H1 (cell line): ENCODE results near the gene ZNF202. TPM values are rescaled to one million over a fixed set of nuclear protein-coding genes. Genes with fewer than 3 reads are reported as not detected.

Experiments
- CBX5 ChIP-seq: fragments of 300-800, 300-1000 bp; sonication (generic); IDR thresholded peaks from 2 replicates; pipeline ENCODE4 v1.7.1; 2016; ENCODE audit warnings: antibody characterized with exemption, low read length, low read depth
- CHD7 ChIP-seq: fragments of 300-600 bp; sonication (generic); IDR thresholded peaks from 2 replicates; pipeline ENCODE4 v1.7.1; 2012; ENCODE audit warnings: low read length, moderate library complexity, mild to moderate bottlenecking, inconsistent platforms; ENCODE audit not compliant: insufficient replicate concordance
- EZH2 ChIP-seq: fragments of 200-600 bp; sonication (generic); IDR thresholded peaks from 2 replicates; pipeline ENCODE4 v1.7.1; 2012; ENCODE audit warnings: low read depth, mild to moderate bottlenecking, moderate library complexity, low read length, inconsistent platforms; ENCODE audit not compliant: severe bottlenecking
- RBBP5 ChIP-seq: IDR thresholded peaks from 2 replicates; pipeline ENCODE4 v1.7.1; 2012; ENCODE audit warnings: low read depth, mild to moderate bottlenecking, inconsistent platforms, low read length, moderate library complexity, borderline replicate concordance
- polyA plus RNA-seq, 7 experiments: library from polyadenylated mRNA; depleted of rRNA in 3 of 7; stranded (reverse) in 5 of 7; unstranded in 2 of 7; fragments of >200 nt in 5 of 7; fragments of 200-250 nt in 2 of 7; gene quantifications; 1 replicate in 5 of 7; 2 replicates in 1 of 7; 4 replicates in 1 of 7; pipeline versions ENCODE4 v1.2.1 to v1.2.3, GENCODE V29; 2011 to 2013; ENCODE audit warnings: missing spikeins in 2 of 7, mixed read lengths in 2 of 7
- total RNA-seq: library from RNA; stranded (reverse); fragmentation: NEBNext Ultra II Directional; extraction: Animal tissue kit (Norgen Biotek cat#: 25700); gene quantifications from 2 replicates; pipeline ENCODE4 v1.2.1, GENCODE V29; 2021

Gene ZNF202
- total and polyA plus RNA-seq, 2 of the 8 experiments (the other 6 are each of a cell fraction or from before 2014, with no cell fraction given), result 14.1 to 33.9 TPM

GRCh38 chr11:123729602-123730001 lies 11.9 kb downstream of the ZNF202 start (continued):
- TF ChIP-seq CHD7 (no peak), CBX5 (no peak), EZH2 (no peak), RBBP5 (no peak)
